ENCODE data around the gene AIFM1.

- TF ChIP-seq EZH2phosphoT487 (IDR thresholded peaks at IDR 0.05) (no peak), CTCF (IDR thresholded peaks at IDR 0.05) (no peak)
Observed at GRCh38 chrX:130118441-130119311, 47.0 kb downstream of the AIFM1 start.
